HG02798 (cell line): ENCODE measurements around the gene GALNT9.
"Not testable (repeated sequence)": the region's sequence is repeated elsewhere in the genome, so short reads cannot be mapped to it uniquely, and the experiment has no call there.

Source experiments
- ATAC-seq: cut with Tn5 transposase; IDR thresholded peaks from one replicate; pipeline ENCODE4 v1.9.1; 2021; ENCODE audit warnings: mild to moderate bottlenecking; ENCODE audit not compliant: unreplicated experiment, poor library complexity

The GALNT9 gene

DNA sequence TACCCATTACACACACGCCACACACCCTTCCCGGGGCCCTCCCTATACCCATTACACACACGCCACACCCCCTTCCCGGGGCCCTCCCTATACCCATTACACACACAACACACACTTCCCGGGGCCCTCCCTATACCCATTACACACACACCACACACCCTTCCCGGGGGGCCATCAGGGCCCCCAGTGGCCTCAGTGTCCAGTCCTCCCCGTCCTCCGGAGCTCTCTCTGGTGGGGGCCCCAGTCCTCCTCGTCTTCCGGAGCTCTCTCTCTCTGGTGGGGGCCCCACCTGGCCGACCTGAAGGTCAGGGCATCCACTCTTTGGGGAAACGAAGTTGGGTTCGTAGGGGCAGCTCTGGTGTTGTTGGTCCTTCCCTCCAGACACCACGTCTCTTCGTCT lies 86.2 kb downstream of the GALNT9 start:
- not testable (repeated sequence) for ATAC-seq

GRCh38 chr12:132240669-132241007 lies 88.8 kb downstream of the GALNT9 start:
- not testable (repeated sequence) for ATAC-seq

DNA sequence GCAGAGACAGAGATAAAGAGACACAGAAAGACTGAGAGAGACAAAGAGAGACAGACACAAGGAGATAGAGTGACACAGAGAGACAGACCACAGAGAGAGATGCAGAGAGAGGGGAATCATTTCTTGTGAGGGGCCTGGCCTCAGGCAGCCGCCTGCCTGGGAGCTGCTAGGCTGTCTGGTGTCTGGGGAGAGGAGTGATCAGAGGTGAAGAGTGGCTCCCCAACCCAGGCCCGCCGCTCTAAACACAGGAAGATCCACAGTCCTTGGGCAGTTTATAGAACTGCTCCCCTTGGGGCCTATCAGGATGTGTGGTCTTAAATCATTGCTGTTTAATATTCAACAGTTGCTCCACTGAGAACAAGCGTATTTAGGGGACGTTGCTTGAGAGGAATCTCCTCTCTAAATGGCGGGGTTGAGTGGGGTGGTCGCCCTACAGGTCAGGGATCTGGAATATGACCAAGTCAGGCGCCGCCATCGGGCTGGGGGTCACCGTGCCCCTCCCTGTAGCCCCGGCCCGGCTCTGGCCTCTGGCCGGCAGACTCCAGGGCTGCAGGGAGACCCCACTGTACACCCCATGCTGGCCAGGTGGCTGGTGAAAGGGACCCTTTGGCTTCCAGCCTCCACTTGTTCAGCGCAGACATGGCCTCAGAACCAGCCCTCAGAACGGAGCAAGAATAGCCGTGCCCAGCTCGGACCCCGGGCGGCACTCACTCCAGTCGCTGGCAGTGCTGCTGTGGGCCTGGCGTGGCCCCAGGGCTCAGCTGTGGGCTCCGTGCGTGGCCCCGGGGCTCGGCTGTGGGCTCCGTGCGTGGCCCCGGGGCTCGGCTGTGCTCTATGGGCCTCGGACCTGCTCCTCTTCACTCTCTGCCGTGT lies 89.4 kb downstream of the GALNT9 start:
- no peak for ATAC-seq

DNA sequence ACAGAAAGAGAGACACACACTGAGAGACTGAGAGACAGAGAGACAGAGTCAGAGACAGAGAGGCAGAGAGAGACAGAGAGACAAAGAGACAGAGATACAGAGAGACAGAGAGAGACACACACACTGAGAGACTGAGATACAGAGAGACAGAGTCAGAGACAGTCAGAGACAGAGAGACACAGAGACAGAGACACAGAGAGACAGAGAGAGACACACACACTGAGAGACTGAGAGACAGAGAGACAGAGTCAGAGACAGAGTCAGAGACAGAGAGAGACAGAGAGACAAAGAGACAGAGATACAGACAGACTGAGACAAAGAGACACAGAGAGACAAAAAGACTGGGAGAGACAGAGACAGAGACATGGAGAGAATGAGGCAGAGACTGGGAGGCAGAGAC lies 90.0 kb downstream of the GALNT9 start:
- ATAC-seq, result no peak

GRCh38 chr12:132238884-132239283 lies 90.5 kb downstream of the GALNT9 start:
- no peak for ATAC-seq

- no peak for ATAC-seq
Observed at GRCh38 chr12:132238488-132238854, 90.9 kb downstream of the GALNT9 start.

GRCh38 chr12:132237772-132238487 lies 91.5 kb downstream of the GALNT9 start:
- ATAC-seq, result no peak

DNA sequence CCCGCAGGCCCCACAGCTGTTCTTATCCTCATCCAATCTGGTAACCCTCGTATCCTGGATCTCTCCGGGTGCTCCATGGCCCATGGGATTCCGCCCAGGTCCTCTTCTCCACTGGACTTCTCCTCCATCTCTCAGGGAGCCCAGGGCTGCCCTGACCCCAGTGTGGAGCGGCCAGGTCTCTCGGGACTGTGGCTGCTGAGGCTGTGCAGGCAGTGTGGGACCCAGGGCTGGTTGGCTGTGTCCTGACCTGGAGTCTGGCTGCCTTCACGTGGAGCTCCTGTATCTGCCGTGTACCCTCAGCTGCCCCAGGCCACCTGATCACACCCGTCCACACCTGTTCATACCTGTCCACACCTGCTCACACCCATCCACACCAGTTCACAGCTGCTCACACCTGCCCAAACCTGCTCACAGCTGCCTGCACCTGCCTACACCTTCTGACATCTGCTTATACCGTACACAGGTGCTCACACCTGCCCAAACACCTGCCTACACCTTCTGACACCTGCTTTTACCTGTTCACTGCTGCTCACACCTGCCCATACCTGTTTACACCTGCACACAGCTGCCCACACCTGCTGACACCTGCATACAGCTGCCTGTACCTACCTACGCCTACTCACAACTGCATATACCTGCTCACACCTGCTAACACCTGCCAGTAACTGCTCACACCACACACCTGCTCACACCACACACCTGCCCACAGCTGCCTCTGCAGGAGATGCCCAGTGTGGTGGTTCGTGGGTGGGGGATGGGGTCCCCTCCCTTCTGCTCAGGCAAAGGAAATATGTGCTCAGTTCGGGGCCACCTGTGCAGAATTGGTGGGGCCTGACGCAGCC lies 92.2 kb downstream of the GALNT9 start:
- ATAC-seq, result no peak

DNA sequence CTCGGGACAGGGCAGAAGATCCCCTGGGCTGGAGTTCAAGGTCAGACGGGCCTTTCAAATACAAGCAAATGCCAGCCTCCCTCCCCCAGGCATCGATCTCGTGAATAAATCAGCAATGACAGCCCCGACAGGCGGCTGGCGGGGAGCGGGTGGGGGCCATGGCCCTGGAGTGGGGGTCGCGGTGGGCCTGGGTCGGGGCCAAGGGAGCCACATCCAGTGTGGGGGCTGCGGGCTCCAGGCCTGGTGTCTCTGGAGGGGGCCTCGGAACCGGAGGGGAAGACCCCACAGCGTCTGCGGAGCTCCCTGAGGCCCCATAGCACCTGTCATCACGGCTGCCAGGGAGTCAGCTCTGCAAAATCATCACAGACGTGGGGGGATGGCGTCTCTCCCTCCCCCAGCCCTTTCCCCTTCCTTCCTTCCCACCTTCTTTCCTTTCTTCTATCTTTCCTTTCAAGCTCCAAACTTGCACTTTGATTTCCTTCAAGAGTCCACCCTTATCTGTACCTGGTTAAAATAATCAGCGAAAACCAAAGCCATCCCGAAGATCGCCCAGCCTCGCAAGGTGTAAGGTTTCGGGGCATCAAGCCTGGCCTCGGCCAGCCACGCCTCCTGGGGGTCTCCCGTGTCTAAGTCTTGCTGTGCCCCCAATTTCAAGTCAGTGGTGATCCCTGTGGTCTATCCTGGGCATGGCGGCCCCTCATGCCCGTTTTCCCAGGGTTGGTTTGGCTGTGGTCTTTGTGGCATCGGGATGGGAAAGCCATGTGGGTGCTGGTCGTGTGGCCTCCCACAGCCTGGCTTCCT lies 93.1 kb downstream of the GALNT9 start:
- no peak for ATAC-seq

DNA sequence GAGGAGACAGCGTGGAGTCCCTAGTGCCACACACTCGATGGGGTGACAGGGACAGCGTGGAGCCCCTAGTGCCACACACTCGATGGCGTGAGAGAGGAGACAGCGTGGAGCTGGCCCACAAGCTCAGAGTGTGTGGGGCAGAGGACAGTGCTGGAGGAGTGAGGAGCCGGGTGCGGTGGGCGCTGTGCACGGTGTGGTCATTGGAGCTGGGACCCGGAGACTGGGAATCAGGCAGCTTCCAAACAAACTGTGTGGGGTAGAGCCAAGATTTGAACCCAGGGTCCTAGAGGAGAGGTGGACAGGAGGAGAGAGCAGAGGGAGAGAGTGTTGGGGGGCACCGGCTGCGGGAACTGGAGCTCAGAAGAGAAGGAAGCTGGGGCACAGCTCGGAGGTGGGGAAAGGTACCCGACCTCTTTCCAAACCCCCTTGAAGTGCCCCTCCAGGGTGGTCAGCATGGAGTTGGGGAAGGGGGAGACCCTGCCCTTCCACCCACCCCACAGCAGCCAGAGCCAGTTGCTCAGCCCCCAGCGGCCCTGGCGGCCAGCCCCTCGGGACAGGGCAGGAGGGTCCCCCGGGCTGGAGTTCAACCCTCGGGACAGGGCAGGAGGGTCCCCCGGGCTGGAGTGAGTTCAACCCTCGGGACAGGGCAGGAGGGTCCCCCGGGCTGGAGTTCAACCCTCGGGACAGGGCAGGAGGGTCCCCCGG lies 94.1 kb downstream of the GALNT9 start:
- ATAC-seq, result no peak

GRCh38 chr12:132230381-132230780 lies 99.0 kb downstream of the GALNT9 start:
- no peak for ATAC-seq

GRCh38 chr12:132229926-132230325 lies 99.5 kb downstream of the GALNT9 start:
- ATAC-seq, result no peak

- no peak for ATAC-seq
Observed at GRCh38 chr12:132229193-132229760, 100.1 kb downstream of the GALNT9 start.

DNA sequence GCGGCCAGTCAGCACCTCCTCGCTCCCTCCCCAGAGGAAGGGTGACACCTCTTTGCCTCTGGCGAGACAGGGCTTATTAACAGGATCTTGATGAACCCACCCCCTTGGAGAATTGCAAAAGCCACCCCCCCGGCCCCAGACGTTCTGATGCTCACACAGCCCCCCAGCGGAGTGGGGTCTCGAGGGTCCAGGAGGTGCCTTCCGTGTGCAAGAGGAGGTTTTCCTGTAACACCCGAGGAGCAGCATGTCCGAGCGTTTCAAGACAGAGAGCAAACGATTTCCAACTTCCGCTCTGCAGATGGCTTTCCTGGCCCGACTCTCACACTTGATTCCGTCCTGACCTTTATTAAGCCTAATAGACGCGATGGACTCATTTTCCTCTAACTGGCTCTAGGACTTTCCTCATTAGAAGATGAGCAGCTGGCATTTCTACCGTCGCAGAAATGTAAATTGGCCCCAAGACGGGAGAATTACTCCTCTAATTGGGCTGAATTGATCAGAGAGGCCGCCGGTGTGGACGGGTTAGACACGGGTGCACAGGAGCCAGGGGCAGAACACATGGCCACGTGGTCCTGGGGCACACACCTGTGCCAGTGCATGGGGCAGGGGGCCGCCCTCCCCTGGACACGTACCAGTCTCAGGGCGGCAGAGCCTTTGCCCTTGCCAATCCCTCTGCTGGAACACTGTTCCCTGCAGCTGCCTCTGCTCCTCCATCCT lies 100.8 kb downstream of the GALNT9 start:
- no peak for ATAC-seq

DNA sequence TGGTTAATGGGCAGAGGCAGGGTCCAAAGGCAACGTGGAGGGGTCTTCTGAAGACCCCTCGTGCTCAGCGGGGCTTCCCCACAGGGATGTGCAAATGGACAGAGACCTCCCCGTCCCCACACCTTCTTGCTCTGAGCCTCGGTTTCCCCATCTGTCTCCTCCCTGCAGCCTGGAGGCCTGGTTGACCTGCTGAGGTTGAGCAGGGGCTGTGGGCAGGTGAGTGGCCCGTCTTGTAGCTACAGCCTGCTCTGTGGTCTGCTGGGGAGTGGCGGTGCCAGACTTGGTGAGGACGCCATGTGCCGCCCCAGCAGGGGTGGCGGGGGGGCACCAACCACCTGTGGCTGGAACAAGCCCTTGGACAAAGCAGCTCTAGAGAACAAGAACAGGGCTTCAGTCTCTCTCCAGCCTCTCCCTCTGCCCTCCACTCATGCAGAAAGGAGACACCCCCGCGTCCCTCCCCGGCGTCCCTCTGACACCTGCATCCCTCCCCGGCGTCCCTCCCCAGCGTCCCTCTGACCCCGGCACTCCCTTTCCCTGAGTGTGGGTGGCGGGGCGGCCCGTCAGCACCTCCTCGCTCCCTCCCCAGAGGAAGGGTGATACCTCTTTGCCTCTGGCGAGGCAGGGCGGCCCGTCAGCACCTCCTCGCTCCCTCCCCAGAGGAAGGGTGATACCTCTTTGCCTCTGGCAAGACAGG lies 101.5 kb downstream of the GALNT9 start:
- no peak for ATAC-seq

DNA sequence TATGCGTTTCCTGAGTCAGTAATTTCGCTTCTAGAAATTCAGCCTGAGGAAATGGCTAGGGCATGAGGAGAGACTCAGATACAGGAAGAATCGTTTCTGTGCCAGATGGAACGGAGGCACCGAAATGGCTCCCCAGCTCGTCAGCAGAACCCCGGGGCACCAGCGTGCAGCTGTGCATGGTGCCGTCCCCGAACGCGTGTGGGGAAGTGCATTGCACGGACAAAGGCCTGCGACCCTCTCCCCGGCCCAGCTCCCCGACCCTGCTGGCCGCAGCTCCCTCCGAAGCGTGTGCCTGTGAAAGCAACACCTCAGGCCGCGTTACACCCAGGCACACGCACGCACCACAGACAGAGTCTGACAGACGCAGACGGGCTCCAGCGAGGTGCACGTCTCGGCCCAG lies 102.3 kb downstream of the GALNT9 start:
- no peak for ATAC-seq

DNA sequence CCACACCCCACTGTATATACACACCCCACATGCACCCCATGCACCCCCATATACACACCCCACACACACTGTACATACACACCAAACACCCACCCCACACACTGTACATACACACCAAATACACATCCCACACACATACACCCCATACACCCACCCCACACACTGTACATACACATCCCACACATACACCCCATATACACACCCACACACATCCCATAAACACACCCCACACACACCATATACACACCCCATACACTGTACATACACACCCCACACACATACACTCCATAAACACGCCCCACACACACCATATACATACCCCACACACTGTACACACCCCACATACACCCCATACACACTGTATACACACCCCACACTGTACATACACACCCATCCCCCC lies 102.8 kb downstream of the GALNT9 start:
- no peak for ATAC-seq

DNA sequence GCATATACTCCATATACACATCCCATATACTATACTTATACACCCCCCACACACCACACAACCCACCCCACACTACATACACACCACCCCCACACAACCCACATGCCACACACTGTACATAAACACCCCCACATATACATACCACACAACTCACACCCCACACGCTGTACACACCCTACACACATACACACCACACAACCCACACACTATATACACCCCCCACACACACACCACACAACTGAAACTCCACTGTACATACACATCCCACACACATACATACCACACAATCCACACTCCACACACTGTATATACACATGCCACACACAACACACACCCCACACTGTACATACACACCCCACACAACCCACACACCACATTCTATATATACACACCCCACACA lies 104.2 kb downstream of the GALNT9 start:
- no peak for ATAC-seq
